ENCODE measurements around the gene SLC26A11. TPM values are rescaled to one million over a fixed set of nuclear protein-coding genes. Genes with fewer than 3 reads are reported as not detected.
A peak's percentile ranks its signal among the peaks of the same experiment; 100 is the strongest.

The SLC26A11 gene
- total and polyA plus RNA-seq, 2 of the 13 experiments (the other 11 are each of a cell fraction or from before 2014, with no cell fraction given) = 8.7 to 13.2 TPM

DNA sequence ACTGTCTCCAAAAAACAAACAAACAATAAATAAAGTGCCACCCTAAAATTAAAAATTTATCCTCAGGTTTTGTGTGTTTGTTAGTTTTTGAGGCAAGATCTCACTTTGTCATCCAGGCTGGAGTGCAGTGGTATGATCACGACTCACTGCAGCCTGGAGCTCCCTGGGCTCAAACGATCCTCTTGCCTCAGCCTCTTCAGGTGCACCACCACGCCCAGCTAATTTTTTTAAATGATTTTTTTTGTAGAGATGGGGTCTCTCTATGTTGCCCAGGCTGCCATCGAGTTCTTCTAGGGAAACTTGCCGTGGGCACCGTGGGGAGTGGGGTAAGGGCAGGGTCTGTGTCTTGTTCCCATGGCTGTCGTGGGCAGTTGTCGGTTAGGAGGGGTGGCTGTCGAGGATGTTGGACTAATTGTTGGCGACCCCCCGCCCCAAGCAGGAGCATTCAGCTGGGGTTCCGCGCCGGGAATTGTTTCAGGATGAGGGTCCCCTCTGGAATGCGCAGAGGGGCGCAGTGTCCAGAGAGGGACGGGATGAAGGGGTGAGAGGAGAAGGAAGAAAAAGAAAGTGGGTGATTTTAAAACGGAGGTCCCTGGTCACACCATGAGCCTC lies 39.3 kb downstream of the SLC26A11 start:
- Histone ChIP-seq H4K20me1 (ENCODE audit: insufficient read depth, low read length) (no peaks in the 10 kb centered on the region), H3K4me3 (replicated peaks in 1 of 3; ENCODE audit: insufficient read depth in 1 of 3, low read depth in 2 of 3, low read length in 3 of 3) (peak overlapping the region; percentile 52 to 76 (median 54)), H3K36me3 (replicated peaks in 1 of 2; ENCODE audit: control insufficient read depth in 1 of 2, insufficient read depth in 2 of 2, low read length in 2 of 2) (no peaks in the 10 kb centered on the region), H3K4me2 (ENCODE audit: low read depth, low read length) (peak overlapping the region; percentile 89), H2AFZ (ENCODE audit: low read length) (no peak overlapping the region), H3K79me2 (ENCODE audit: insufficient read depth, low read length) (peaks cover 4% of the 10 kb centered on the region), H3K9me3 (ENCODE audit: low read length) (no peaks in the 10 kb centered on the region), H3K27ac (ENCODE audit: extremely low read length, insufficient read depth, low read length) (peak overlapping the region; percentile 60), H3K27me3 (ENCODE audit: control insufficient read depth in 1 of 2, insufficient read depth in 2 of 2, low read length in 2 of 2) (no peaks in the 10 kb centered on the region; a peak in 1 of 5 replicates), H3K9ac (ENCODE audit: insufficient read depth, low read depth, low read length) (peak overlapping the region; percentile 67), H3K4me1 (ENCODE audit: insufficient read depth, low read length) (peaks cover 50% of the 10 kb centered on the region)
- BruUV-seq (replicated peaks) = TSS peak; percentile 93
- FAIRE-seq = no peak
- intact Hi-C loops (cut with micrococcal nuclease; ENCODE audit: unreplicated experiment) = no loop called here
- POLR2A ChIA-PET = interaction anchor here (0.9 kb wide), 1 partner anchor 16 kb away, joined by 3 read pairs; no protein-coding TSS in a partner anchor
- WGBS (ENCODE audit: low lambda C conversion rate) = 73% methylated on average over 18 of the region's 18 CpGs
- no peak for DNase-seq (ENCODE audit: low spot score)
- CTCF ChIA-PET (ENCODE audit: low intra/inter-chr PET ratio, low total read pairs) = no interaction called here
- ATAC-seq = no peak
- in situ Hi-C loops (cut with HindIII; ENCODE audit: extremely low pct_ligation_motif_present, low pct_unique_long_range_greater_than_20kb) = loop anchor here (5.0 kb wide), 1 partner anchor 112 kb away; the partner anchor contains the start of gene EIF4A3
- TF ChIP-seq ELK4 (CRISPR knock-in tag; IDR thresholded peaks at IDR 0.05; ENCODE audit: borderline replicate concordance) = no peak
- TF ChIP-seq IKZF5 (CRISPR knock-in tag; IDR thresholded peaks at IDR 0.05) = peak; percentile 17; the same call in 1 of the 2 replicates
- TF ChIP-seq BRCA1 (CRISPR knock-in tag; IDR thresholded peaks at IDR 0.05) = no peak
- TF ChIP-seq TGIF2 (CRISPR knock-in tag; IDR thresholded peaks at IDR 0.05) = peak; percentile 25; the same call in 1 of the 2 replicates
- TF ChIP-seq NR2C2 (CRISPR knock-in tag; IDR thresholded peaks at IDR 0.05; ENCODE audit: borderline replicate concordance) = 0 out of 2 replicates have a peak, but pooled peaks have one; percentile 4
- TF ChIP-seq GLI4 (CRISPR knock-in tag; IDR thresholded peaks at IDR 0.05; ENCODE audit: borderline replicate concordance) = no peak
- TF ChIP-seq ZBTB38 (CRISPR knock-in tag; IDR thresholded peaks at IDR 0.05) = peak; percentile 59; the same call in 1 of the 2 replicates
- peak; percentile 16; the same call in 1 of the 2 replicates for TF ChIP-seq ZNF121 (CRISPR knock-in tag; IDR thresholded peaks at IDR 0.05)
- TF ChIP-seq ZNF468 (CRISPR knock-in tag; IDR thresholded peaks at IDR 0.05) = no peak
- 0 out of 2 replicates have a peak, but pooled peaks have one; percentile 19 for TF ChIP-seq ZNF629 (CRISPR knock-in tag; conservative IDR thresholded peaks at IDR 0.05)
- TF ChIP-seq, protein P1, sequence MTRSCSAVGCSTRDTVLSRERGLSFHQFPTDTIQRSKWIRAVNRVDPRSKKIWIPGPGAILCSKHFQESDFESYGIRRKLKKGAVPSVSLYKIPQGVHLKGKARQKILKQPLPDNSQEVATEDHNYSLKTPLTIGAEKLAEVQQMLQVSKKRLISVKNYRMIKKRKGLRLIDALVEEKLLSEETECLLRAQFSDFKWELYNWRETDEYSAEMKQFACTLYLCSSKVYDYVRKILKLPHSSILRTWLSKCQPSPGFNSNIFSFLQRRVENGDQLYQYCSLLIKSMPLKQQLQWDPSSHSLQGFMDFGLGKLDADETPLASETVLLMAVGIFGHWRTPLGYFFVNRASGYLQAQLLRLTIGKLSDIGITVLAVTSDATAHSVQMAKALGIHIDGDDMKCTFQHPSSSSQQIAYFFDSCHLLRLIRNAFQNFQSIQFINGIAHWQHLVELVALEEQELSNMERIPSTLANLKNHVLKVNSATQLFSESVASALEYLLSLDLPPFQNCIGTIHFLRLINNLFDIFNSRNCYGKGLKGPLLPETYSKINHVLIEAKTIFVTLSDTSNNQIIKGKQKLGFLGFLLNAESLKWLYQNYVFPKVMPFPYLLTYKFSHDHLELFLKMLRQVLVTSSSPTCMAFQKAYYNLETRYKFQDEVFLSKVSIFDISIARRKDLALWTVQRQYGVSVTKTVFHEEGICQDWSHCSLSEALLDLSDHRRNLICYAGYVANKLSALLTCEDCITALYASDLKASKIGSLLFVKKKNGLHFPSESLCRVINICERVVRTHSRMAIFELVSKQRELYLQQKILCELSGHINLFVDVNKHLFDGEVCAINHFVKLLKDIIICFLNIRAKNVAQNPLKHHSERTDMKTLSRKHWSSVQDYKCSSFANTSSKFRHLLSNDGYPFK (CRISPR knock-in tag; IDR thresholded peaks at IDR 0.05; ENCODE audit: borderline replicate concordance) = peak; percentile 14; the same call in 1 of the 2 replicates
- TF ChIP-seq, protein P2, sequence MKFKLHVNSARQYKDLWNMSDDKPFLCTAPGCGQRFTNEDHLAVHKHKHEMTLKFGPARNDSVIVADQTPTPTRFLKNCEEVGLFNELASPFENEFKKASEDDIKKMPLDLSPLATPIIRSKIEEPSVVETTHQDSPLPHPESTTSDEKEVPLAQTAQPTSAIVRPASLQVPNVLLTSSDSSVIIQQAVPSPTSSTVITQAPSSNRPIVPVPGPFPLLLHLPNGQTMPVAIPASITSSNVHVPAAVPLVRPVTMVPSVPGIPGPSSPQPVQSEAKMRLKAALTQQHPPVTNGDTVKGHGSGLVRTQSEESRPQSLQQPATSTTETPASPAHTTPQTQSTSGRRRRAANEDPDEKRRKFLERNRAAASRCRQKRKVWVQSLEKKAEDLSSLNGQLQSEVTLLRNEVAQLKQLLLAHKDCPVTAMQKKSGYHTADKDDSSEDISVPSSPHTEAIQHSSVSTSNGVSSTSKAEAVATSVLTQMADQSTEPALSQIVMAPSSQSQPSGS (CRISPR knock-in tag; IDR thresholded peaks at IDR 0.05) = 0 out of 2 replicates have a peak, but pooled peaks have one; percentile 5
- TF ChIP-seq CBX5 (CRISPR knock-in tag; IDR thresholded peaks at IDR 0.05; ENCODE audit: borderline replicate concordance) = 0 out of 2 replicates have a peak, but pooled peaks have one; percentile 29
- TF ChIP-seq FOXP4 (CRISPR knock-in tag; IDR thresholded peaks at IDR 0.05) = no peak

Measured in HepG2 (cell line).